Measurements from ENCODE around the gene RIPK4. TPM values are rescaled to one million over a fixed set of nuclear protein-coding genes. Genes with fewer than 3 reads are reported as not detected.

RIPK4 gene
- total and polyA plus RNA-seq, 4 donors = 4.7 to 22.6 (median 8.5) TPM

- peaks cover 5 to 29% (median 25%) of the 10 kb centered on the region in 4 donors for H3K4me1 ChIP-seq (ENCODE audit: control insufficient read depth in 4 of 4, insufficient read depth in 4 of 4, low read length in 3 of 4)
These were observed 16.8 kb downstream of the RIPK4 start for GRCh38 chr21:41750051-41750450.

More at GRCh38 chr21:41750051-41750450, 16.8 kb downstream of the RIPK4 start:
- Histone ChIP-seq H3K4me3 (ENCODE audit: low read depth in 1 of 3, low read length in 3 of 3) (no peak overlapping the region), H3K27ac (ENCODE audit: low read depth in 1 of 2, low read length in 2 of 2) (no peak overlapping the region), H3K9me3 (ENCODE audit: control insufficient read depth in 4 of 4, low read length in 3 of 4) (no peaks in the 10 kb centered on the region), H3K9ac (ENCODE audit: low read depth in 1 of 2, low read length in 2 of 2) (no peak overlapping the region), H3K36me3 (ENCODE audit: control insufficient read depth in 4 of 4, insufficient read depth in 3 of 4, low read depth in 1 of 4, low read length in 3 of 4) (peaks cover 8 to 54% (median 30%) of the 10 kb centered on the region in 4 donors), H3K27me3 (ENCODE audit: control insufficient read depth in 4 of 4, insufficient read depth in 4 of 4, low read length in 3 of 4) (no peaks in the 10 kb centered on the region)
- DNase-seq (ENCODE audit: low spot score) = no peak
- TF ChIP-seq REST (IDR thresholded peaks at IDR 0.05) (no peak), ZBTB33 (IDR thresholded peaks at IDR 0.05) (no peak), YY1 (IDR thresholded peaks at IDR 0.05) (no peak), TAF1 (conservative IDR thresholded peaks at IDR 0.05) (no peak), SP1 (IDR thresholded peaks at IDR 0.05) (no peak), JUND (IDR thresholded peaks at IDR 0.05) (no peak), FOXA2 (IDR thresholded peaks at IDR 0.05) (no peak), HNF4G (IDR thresholded peaks at IDR 0.05) (no peak), HNF4A (conservative IDR thresholded peaks at IDR 0.05) (no peak), ATF3 (IDR thresholded peaks at IDR 0.05) (no peak), EGR1 (IDR thresholded peaks at IDR 0.05; ENCODE audit: low read depth in 2 of 2) (no peak), GABPA (IDR thresholded peaks at IDR 0.05 in 1 of 2, conservative IDR thresholded peaks at IDR 0.05 in 1 of 2) (no peak), MAX (IDR thresholded peaks at IDR 0.05) (no peak), NR2F2 (IDR thresholded peaks at IDR 0.05) (no peak), RXRA (IDR thresholded peaks at IDR 0.05) (no peak), RAD21 (IDR thresholded peaks at IDR 0.05) (no peak), CTCF (IDR thresholded peaks at IDR 0.05; ENCODE audit: low read depth, low read length, missing input control) (no peak), FOXA1 (IDR thresholded peaks at IDR 0.05) (no peak)
- WGBS = 88% methylated on average over 7 of the region's 7 CpGs
